OCI-LY1 (cell line): ENCODE data around the gene SQSTM1.
"Not testable (repeated sequence)": the region's sequence is repeated elsewhere in the genome, so short reads cannot be mapped to it uniquely, and the experiment has no call there.

Source experiments
- H2AFZ ChIP-seq: fragments of 200-600 bp; sonication (generic), shearing (Covaris generic); 2 replicates; pipeline ENCODE4 v1.6.0; 2014; ENCODE audit warnings: antibody characterized with exemption, mild to moderate bottlenecking, low read length
- H3F3A ChIP-seq: fragments of 200-600 bp; sonication (generic), shearing (Covaris generic); 2 replicates; pipeline ENCODE4 v1.6.0; 2014; ENCODE audit warnings: mild to moderate bottlenecking, antibody characterized with exemption, low read length, moderate library complexity; ENCODE audit not compliant: insufficient read depth
- H3K27ac ChIP-seq: fragments of 200-600 bp; sonication (generic); 2 replicates; pipeline ENCODE4 v1.5.1; 2014; ENCODE audit warnings: low read length, mixed run types, mild to moderate bottlenecking, low read depth; ENCODE audit not compliant: poor library complexity, severe bottlenecking
- H3K27me3 ChIP-seq: fragments of 200-600 bp; sonication (generic); 2 replicates; pipeline ENCODE4 v1.6.0; 2014; ENCODE audit warnings: antibody characterized with exemption, mild to moderate bottlenecking, low read length, moderate library complexity; ENCODE audit not compliant: insufficient read depth
- H3K36me3 ChIP-seq: fragments of 200-600 bp; sonication (generic); 2 replicates; pipeline ENCODE4 v1.6.1; 2014; ENCODE audit warnings: mild to moderate bottlenecking, antibody characterized with exemption, low read length, moderate library complexity, mixed read lengths; ENCODE audit not compliant: insufficient read depth
- H3K4me1 ChIP-seq: fragments of 200-600 bp; sonication (generic); 2 replicates; pipeline ENCODE4 v1.5.1; 2014; ENCODE audit warnings: mild to moderate bottlenecking, low read length, moderate library complexity; ENCODE audit not compliant: insufficient read depth, severe bottlenecking
- H3K4me2 ChIP-seq: fragments of 200-600 bp; sonication (generic), shearing (Covaris generic); 2 replicates; pipeline ENCODE4 v1.6.1; 2014; ENCODE audit warnings: low read length
- H3K4me3 ChIP-seq: fragments of 200-600 bp; sonication (generic); 2 replicates; pipeline ENCODE4 v1.5.1; 2014; ENCODE audit warnings: low read length, low read depth, mild to moderate bottlenecking, mixed read lengths; ENCODE audit not compliant: poor library complexity, severe bottlenecking
- H3K79me2 ChIP-seq: fragments of 200-600 bp; shearing (Covaris generic); 2 replicates; pipeline ENCODE4 v1.6.1; 2016; ENCODE audit warnings: mixed run types, low read length, mixed read lengths; ENCODE audit not compliant: insufficient read depth
- H3K9ac ChIP-seq: fragments of 200-600 bp; sonication (generic), shearing (Covaris generic); 2 replicates; pipeline ENCODE4 v1.6.1; 2014; ENCODE audit warnings: mild to moderate bottlenecking, low read length, mixed read lengths
- H3K9me2 ChIP-seq: fragments of 200-600 bp; sonication (generic), shearing (Covaris generic); 2 replicates; pipeline ENCODE4 v1.6.1; 2014; ENCODE audit warnings: low read depth, mild to moderate bottlenecking, low read length, mixed read lengths
- H3K9me3 ChIP-seq: fragments of 200-600 bp; shearing (Covaris generic); 2 replicates; pipeline ENCODE4 v1.6.1; 2014; ENCODE audit warnings: low read length, mixed read lengths
- H4K20me1 ChIP-seq: fragments of 200-600 bp; sonication (generic), shearing (Covaris generic); 2 replicates; pipeline ENCODE4 v1.6.0; 2016; ENCODE audit warnings: mild to moderate bottlenecking, low read length; ENCODE audit not compliant: insufficient read depth
- CTCF ChIP-seq: fragments of 200-600 bp; sonication (generic), shearing (Covaris generic); IDR thresholded peaks from 2 replicates; pipeline ENCODE4 v1.5.1; 2017; ENCODE audit warnings: mild to moderate bottlenecking, antibody characterized with exemption, low read length, moderate library complexity, mixed read lengths
- EZH2 ChIP-seq: fragments of 200-600 bp; sonication (generic), shearing (Covaris generic); IDR thresholded peaks from 2 replicates; pipeline ENCODE4 v1.8.0; 2017; ENCODE audit warnings: borderline replicate concordance, mixed run types, mild to moderate bottlenecking, antibody characterized with exemption, low read length, moderate library complexity, mixed read lengths

The SQSTM1 gene

GRCh38 chr5:179870403-179870903 lies 49.7 kb downstream of the SQSTM1 start:
- H3K9ac ChIP-seq = no peak overlapping the region
- no peak for TF ChIP-seq EZH2
- peak; percentile 46; the same call in 1 of the 2 replicates for TF ChIP-seq CTCF
- H3K4me3 ChIP-seq = no peak overlapping the region
- peaks cover 9% of the 10 kb centered on the region for H3K4me1 ChIP-seq
- H3K27me3 ChIP-seq = no peaks in the 10 kb centered on the region
- no peak overlapping the region for H3K4me2 ChIP-seq
- H3K27ac ChIP-seq = no peak overlapping the region
- no peaks in the 10 kb centered on the region for H3K79me2 ChIP-seq
- peaks cover 48% of the 10 kb centered on the region for H3K36me3 ChIP-seq
- H3F3A ChIP-seq = no peaks in the 10 kb centered on the region; the same call in 1 of the 2 replicates
- H2AFZ ChIP-seq = no peak overlapping the region
- no peaks in the 10 kb centered on the region for H3K9me3 ChIP-seq
- H3K9me2 ChIP-seq = no peaks in the 10 kb centered on the region
- no peaks in the 10 kb centered on the region for H4K20me1 ChIP-seq

DNA sequence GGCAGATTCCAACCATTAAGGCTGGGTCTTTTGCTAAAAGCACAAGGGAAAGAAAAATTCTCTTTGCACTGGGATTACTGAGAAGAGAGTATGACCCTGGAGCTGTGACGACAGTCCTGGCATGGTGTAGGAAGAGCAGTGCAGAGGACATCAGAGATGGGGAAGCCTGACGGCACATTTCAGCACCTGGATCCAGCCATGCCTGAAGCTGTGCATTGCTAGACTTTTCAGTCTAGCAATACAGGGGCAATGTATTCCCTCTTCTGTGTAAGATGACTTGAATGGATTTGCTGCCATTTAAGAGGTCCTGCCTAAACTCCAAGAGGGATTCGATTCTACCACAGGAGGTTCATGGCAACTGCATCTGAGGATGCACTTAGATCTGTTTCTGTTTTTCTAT lies 50.2 kb downstream of the SQSTM1 start:
- Histone ChIP-seq H3K79me2 (no peaks in the 10 kb centered on the region), H4K20me1 (no peaks in the 10 kb centered on the region), H3K36me3 (peaks cover 50% of the 10 kb centered on the region; the same call in 1 of the 2 replicates)

GRCh38 chr5:179871533-179871932 lies 50.8 kb downstream of the SQSTM1 start:
- H3K79me2 ChIP-seq, H3K4me2 ChIP-seq, H4K20me1 ChIP-seq, H3K9me3 ChIP-seq, H3F3A ChIP-seq, H3K9me2 ChIP-seq, H3K9ac ChIP-seq, H3K4me3 ChIP-seq, H3K27me3 ChIP-seq, H2AFZ ChIP-seq, H3K4me1 ChIP-seq, H3K27ac ChIP-seq: not testable (repeated sequence)
- H3K36me3 ChIP-seq = peaks cover 52% of the 10 kb centered on the region; the same call in 1 of the 2 replicates

More for the DNA sequence above, 50.2 kb downstream of the SQSTM1 start:
- no peak overlapping the region for H3K4me2 ChIP-seq
- TF ChIP-seq CTCF (no peak), EZH2 (no peak)
- H3K9me2 ChIP-seq = no peaks in the 10 kb centered on the region
- no peaks in the 10 kb centered on the region for H3K27me3 ChIP-seq
- no peak overlapping the region for H3K27ac ChIP-seq
- H3K4me1 ChIP-seq = peaks cover 9% of the 10 kb centered on the region
- no peak overlapping the region for H3K4me3 ChIP-seq
- H3K9me3 ChIP-seq = no peaks in the 10 kb centered on the region
- H3F3A ChIP-seq = no peaks in the 10 kb centered on the region; the same call in 1 of the 2 replicates
- no peak overlapping the region for H2AFZ ChIP-seq
- no peak overlapping the region for H3K9ac ChIP-seq
